Kidney epithelial cell (primary cell): Measurements from ENCODE around the gene CBARP. TPM values are rescaled to one million over a fixed set of nuclear protein-coding genes. Genes with fewer than 3 reads are reported as not detected.

ENCODE experiments used
- DNase-seq: peaks from one replicate; pipeline ENCODE4 v3.0.0-alpha.2; 2010; ENCODE audit warnings: low read depth
- H3K27me3 ChIP-seq: 2 replicates; pipeline ENCODE4 v1.6.0; 2011; ENCODE audit warnings: low read length; ENCODE audit not compliant: control insufficient read depth, insufficient read depth
- H3K36me3 ChIP-seq: 2 replicates; pipeline ENCODE4 v1.5.1; 2011; ENCODE audit warnings: low read length; ENCODE audit not compliant: control insufficient read depth, insufficient read depth
- H3K4me3 ChIP-seq: 2 replicates; pipeline ENCODE4 v1.5.1; 2011; ENCODE audit warnings: low read depth, mild to moderate bottlenecking, control low read depth, low read length
- total RNA-seq: library from RNA; depleted of rRNA; stranded (reverse); fragments of >200 nt; gene quantifications from 2 replicates; pipeline ENCODE4 v1.2.3, GENCODE V29; 2015
- TF ChIP-seq, protein P1 (sequence below): IDR thresholded peaks from 2 replicates; pipeline ENCODE4 v1.5.1; 2011; ENCODE audit warnings: mild to moderate bottlenecking, moderate library complexity, low read length, control low read depth, inconsistent platforms; ENCODE audit not compliant: insufficient read depth, poor library complexity, severe bottlenecking

CBARP gene
- total RNA-seq, 1 donor from 2014 or later = 5.1 TPM

DNA sequence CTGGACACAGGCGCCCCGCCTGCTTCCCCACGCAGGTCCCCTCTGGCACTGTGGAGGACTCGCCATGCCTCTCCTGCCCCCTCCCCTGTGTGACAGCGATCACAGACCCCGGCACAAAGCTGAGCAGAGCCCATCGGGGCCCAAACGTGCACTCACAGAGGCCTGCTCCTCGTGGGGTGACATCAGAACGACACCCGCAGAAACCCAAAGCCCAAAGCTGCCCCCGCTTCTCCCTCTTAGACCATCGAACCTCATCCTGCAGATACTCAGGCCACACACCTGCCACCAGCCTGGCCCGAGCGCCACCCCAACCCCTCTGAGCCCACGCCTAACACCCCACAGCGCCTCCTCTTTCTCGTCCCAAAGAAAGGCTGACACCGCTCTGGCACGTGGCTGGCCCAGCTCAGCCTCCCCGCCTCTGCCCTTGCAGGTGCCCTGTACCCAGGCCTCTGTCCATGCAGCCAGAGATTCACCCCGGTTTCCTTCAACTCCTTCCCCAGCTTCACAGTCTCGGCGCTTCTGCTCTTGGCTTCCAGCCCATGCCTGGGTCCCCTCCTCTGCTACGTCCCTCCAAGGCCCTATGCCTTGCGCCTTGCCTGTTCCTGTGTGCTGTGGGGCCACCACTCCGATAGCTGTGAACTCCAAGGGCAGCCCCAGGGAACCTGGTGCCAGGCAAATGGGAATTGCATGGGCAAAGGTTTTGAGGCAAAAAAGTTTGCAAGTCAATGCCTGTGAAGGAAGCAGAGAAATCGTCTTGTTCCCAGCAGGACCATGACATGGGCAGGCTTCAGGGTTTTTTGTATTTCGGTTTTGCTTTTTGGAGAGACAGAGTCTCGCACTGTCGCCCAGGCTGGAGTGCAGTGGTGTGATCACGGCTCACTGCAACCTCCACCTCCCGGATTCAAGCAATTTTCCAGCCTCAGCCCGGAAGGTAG, 831 bp upstream of the CBARP start:
- Histone ChIP-seq H3K4me3 (peak overlapping the region; percentile 34), H3K36me3 (no peaks in the 10 kb centered on the region), H3K27me3 (no peaks in the 10 kb centered on the region)
- TF ChIP-seq, protein P1, sequence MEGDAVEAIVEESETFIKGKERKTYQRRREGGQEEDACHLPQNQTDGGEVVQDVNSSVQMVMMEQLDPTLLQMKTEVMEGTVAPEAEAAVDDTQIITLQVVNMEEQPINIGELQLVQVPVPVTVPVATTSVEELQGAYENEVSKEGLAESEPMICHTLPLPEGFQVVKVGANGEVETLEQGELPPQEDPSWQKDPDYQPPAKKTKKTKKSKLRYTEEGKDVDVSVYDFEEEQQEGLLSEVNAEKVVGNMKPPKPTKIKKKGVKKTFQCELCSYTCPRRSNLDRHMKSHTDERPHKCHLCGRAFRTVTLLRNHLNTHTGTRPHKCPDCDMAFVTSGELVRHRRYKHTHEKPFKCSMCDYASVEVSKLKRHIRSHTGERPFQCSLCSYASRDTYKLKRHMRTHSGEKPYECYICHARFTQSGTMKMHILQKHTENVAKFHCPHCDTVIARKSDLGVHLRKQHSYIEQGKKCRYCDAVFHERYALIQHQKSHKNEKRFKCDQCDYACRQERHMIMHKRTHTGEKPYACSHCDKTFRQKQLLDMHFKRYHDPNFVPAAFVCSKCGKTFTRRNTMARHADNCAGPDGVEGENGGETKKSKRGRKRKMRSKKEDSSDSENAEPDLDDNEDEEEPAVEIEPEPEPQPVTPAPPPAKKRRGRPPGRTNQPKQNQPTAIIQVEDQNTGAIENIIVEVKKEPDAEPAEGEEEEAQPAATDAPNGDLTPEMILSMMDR = no peak
- no peak for DNase-seq

DNA sequence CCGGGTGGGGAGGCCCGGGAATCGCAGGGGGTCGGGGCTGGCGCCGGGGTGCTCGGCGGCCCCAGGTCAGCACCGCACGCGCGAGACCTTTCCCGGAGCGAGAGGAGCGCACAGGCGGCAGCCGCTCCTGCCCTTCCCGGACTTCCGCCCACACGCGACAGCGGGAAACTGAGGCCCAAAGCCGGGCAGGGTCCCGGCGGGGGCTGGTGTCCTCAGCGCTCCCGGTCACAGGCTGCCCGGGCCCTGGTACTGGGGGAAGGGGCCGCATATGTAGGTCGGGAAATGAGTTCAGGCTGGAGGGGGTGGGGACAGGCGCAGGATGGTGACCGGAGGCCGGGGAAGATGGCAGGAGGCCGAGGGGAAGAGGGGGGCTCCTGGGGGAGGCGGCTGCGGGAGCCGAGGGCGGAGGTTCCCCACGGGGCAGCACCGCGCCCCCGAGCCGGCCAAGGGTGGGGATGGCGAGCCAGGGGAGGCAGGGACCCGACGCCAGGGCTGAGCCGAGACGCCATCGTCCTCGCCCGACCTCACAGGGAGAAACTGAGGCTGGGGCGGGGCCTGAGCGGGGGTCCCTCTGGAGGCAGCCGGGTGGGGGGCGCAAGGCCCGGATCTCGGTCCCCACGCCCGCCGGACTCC, 662 bp downstream of the CBARP start:
- Histone ChIP-seq H3K36me3 (no peaks in the 10 kb centered on the region), H3K4me3 (peak overlapping the region; percentile 87), H3K27me3 (no peaks in the 10 kb centered on the region)
- TF ChIP-seq, protein P1 = no peak
- no peak for DNase-seq

GRCh38 chr19:1236576-1236975, 1.2 kb downstream of the CBARP start:
- TF ChIP-seq, protein P1 = no peak
- Histone ChIP-seq H3K4me3 (peak overlapping the region; percentile 87), H3K27me3 (no peaks in the 10 kb centered on the region), H3K36me3 (peaks cover 2% of the 10 kb centered on the region)
- DNase-seq = no peak

GRCh38 chr19:1235625-1236538, 1.9 kb downstream of the CBARP start:
- Histone ChIP-seq H3K27me3 (no peaks in the 10 kb centered on the region), H3K4me3 (peak overlapping the region; percentile 41), H3K36me3 (peaks cover 2% of the 10 kb centered on the region)
- no peak for DNase-seq
- TF ChIP-seq, protein P1 = no peak

DNA sequence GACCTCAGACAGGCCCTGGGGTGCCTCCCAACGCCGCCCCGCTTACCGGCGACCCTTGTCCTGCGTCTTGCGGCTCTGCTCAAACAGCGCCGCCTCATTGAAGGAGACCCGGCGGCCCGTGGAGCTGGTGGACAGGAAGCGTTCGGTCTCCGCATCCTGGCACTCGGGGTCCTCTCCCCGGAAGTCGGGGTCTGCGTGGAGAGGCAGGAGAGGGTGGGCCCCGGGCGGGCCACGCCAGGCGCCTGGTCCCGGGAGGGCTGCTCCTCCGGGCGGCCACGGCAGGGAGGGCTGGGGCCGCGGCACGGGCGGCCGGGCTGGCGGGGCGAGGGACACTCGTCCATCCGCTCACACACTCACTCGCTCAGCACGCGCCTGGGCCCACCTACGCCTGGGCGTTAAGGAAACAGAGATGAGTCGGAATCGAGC, 2.8 kb downstream of the CBARP start:
- DNase-seq = no peak

More for the DNA sequence above, 2.8 kb downstream of the CBARP start:
- Histone ChIP-seq H3K4me3 (no peak overlapping the region), H3K36me3 (peaks cover 2% of the 10 kb centered on the region), H3K27me3 (no peaks in the 10 kb centered on the region)
- TF ChIP-seq, protein P1 = no peak
